ENCODE data around the gene FAM78B.

The FAM78B gene

GRCh38 chr1:166164646-166164994 lies 2.2 kb downstream of the FAM78B start:
- no peak for DNase-seq

GRCh38 chr1:166159656-166160055 lies 7.1 kb downstream of the FAM78B start:
- no peak for DNase-seq

GRCh38 chr1:166156674-166157073 lies 10.1 kb downstream of the FAM78B start:
- no peak for DNase-seq

- no peak for DNase-seq
Observed at GRCh38 chr1:166155108-166155507, 11.7 kb downstream of the FAM78B start.

GRCh38 chr1:166153525-166154314 lies 13.1 kb downstream of the FAM78B start:
- no peak for DNase-seq

- no peak for DNase-seq
Observed at GRCh38 chr1:166152978-166153377, 13.8 kb downstream of the FAM78B start.

- no peak for DNase-seq
Observed at GRCh38 chr1:166151804-166152203, 15.0 kb downstream of the FAM78B start.

GRCh38 chr1:166145499-166145898 lies 21.3 kb downstream of the FAM78B start:
- DNase-seq, result no peak

GRCh38 chr1:166141969-166142368 lies 24.8 kb downstream of the FAM78B start:
- no peak for DNase-seq

GRCh38 chr1:166140251-166140650 lies 26.6 kb downstream of the FAM78B start:
- DNase-seq, result no peak

GRCh38 chr1:166139735-166140134 lies 27.1 kb downstream of the FAM78B start:
- no peak for DNase-seq

- DNase-seq, result no peak
Observed at GRCh38 chr1:166136699-166137401, 30.0 kb downstream of the FAM78B start.

- no peak for DNase-seq
Observed at GRCh38 chr1:166136222-166136621, 30.6 kb downstream of the FAM78B start.

- no peak for DNase-seq
Observed at GRCh38 chr1:166133857-166134256, 32.9 kb downstream of the FAM78B start.

GRCh38 chr1:166133276-166133841 lies 33.4 kb downstream of the FAM78B start:
- DNase-seq, result no peak

GRCh38 chr1:166132496-166132895 lies 34.3 kb downstream of the FAM78B start:
- no peak for DNase-seq

GRCh38 chr1:166129006-166129405 lies 37.8 kb downstream of the FAM78B start:
- DNase-seq, result no peak

GRCh38 chr1:166128195-166128594 lies 38.6 kb downstream of the FAM78B start:
- no peak for DNase-seq

GRCh38 chr1:166127003-166127402 lies 39.8 kb downstream of the FAM78B start:
- DNase-seq, result no peak

- no peak for DNase-seq
Observed at GRCh38 chr1:166122873-166123466, 43.8 kb downstream of the FAM78B start.

- no peak for DNase-seq
Observed at GRCh38 chr1:166121010-166121409, 45.8 kb downstream of the FAM78B start.

- no peak for DNase-seq
Observed at GRCh38 chr1:166120281-166120680, 46.5 kb downstream of the FAM78B start.

GRCh38 chr1:166119471-166119965 lies 47.3 kb downstream of the FAM78B start:
- no peak for DNase-seq

GRCh38 chr1:166117776-166118175 lies 49.0 kb downstream of the FAM78B start:
- no peak for DNase-seq
